NOMO-1 (cell line): ENCODE measurements around the gene ARFGEF3.
"Not testable (repeated sequence)": the region's sequence is repeated elsewhere in the genome, so short reads cannot be mapped to it uniquely, and the experiment has no call there.

Source experiments
- DNase-seq, 2 experiments: peaks; one replicate each; lab custom pipeline; 2025; ENCODE audit not compliant: unreplicated experiment in 2 of 2; lab: John Stamatoyannopoulos, UW

Gene ARFGEF3

GRCh38 chr6:138339024-138339423 lies 177.3 kb downstream of the ARFGEF3 start:
- no peak for DNase-seq

- DNase-seq, result no peak
These were observed 179.4 kb downstream of the ARFGEF3 start for GRCh38 chr6:138341176-138341575.

GRCh38 chr6:138343112-138343511 lies 181.4 kb downstream of the ARFGEF3 start:
- DNase-seq, result no peak

DNA sequence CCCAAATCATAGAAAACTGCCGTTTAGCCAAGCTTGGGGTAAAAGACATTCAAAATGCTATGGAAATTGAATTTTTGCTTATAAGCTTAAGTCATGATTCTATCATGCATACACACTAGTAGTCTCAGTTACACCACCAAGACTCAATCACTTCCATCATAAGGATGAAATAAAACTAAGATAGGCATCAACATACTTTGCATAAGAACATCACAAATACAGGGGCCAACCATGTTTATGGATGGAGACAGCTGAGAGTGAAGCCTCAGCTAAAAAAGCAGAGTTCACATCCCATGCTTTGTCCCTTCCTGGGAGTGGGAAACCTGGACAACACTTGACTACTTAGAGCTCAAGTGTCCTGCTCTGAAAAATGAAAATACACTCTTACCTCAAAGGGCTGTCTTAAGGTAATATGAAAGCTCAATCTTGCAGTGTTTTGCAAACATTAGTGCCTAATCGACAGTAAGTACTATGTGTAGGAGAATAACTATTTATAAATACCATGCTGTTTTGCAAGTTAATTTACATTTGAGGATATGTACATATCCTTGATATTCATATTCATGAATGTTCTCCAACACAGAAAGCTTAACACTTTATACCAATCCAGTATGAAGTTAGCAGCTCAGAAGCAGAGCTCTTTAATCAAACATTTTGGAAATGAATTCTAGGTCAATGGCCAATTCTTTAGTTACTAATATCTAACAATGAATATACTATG lies 184.0 kb downstream of the ARFGEF3 start:
- no peak for DNase-seq

GRCh38 chr6:138346302-138347195 lies 184.8 kb downstream of the ARFGEF3 start:
- DNase-seq, result no peak

DNA sequence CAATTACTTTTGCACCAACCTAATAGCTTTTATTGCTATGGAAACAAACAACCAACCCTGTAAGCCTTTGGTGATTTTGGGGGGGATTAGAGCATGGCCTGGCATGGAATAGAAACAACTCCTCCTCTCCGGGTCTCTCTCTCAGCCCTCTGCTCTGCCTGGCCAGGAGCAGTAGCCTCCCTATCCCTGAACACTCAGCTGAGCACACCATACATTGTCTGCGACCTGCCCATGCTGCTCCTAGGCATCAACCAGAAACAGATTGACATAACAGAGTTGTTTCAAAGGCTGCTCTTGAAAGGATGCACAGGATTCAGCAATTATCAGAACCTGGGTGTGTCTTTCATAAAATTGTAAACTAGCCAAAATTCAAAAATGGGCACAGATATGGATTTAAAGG lies 186.1 kb downstream of the ARFGEF3 start:
- DNase-seq, result no peak

DNA sequence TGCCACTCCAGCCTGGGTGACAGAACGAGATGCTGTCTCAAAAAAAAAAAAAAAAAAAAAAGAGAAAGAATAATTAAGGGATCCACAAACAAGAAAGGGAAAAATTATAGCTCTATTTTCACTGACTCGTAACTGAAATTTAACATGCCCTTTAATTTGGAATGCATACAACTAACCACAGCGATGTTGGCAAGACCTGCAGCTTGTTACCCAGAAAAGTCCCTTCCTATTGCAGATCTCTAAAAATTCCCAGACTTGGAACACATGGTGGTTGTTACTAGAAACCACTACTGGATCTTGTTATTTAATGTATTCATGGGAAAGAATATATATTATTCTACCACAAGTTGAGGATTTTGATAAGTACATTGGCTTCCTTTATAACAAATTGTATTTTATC lies 188.2 kb downstream of the ARFGEF3 start:
- no peak for DNase-seq

DNA sequence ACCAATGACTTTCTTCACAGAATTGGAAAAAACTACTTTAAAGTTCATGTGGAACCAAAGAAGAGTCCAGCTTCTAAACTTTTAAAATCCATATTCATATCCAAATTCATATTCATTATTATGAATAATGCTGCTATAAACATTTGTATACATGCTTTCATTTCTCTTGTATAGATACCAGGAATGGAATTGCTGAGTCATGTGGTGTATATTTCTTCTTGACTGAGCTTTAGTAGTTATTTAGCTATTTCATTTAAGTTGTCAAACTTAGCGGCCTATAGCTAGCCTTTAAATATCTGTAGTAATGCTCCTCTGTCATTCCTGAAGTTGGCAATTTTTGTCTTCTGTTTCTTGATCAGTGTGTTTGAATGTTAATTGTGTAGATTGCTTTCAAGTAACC lies 196.2 kb downstream of the ARFGEF3 start:
- no peak for DNase-seq

GRCh38 chr6:138368684-138369083 lies 206.9 kb downstream of the ARFGEF3 start:
- DNase-seq, result not testable (repeated sequence)

GRCh38 chr6:138370631-138371451 lies 209.1 kb downstream of the ARFGEF3 start:
- DNase-seq, result no peak

- DNase-seq, result no peak
These were observed 209.6 kb downstream of the ARFGEF3 start for GRCh38 chr6:138371452-138371711.

DNA sequence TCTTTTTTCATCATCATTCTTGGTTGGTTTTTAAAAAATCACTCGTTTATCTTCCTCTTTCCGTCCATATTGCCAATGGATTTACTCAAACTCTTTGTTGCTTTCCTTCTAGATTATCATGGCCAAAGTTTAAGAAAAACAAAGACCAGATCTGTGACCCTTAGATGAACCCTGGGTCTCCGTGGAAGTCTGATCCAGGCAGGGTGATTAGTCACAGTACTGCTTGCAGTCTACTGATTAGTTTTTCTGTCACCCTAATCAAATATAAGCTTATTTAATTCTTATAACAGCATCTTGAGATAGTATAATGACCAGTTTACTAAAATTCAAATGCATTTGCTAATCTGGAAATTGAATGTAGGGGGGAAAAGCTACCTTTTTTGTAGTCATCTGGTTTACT lies 210.0 kb downstream of the ARFGEF3 start:
- no peak for DNase-seq

DNA sequence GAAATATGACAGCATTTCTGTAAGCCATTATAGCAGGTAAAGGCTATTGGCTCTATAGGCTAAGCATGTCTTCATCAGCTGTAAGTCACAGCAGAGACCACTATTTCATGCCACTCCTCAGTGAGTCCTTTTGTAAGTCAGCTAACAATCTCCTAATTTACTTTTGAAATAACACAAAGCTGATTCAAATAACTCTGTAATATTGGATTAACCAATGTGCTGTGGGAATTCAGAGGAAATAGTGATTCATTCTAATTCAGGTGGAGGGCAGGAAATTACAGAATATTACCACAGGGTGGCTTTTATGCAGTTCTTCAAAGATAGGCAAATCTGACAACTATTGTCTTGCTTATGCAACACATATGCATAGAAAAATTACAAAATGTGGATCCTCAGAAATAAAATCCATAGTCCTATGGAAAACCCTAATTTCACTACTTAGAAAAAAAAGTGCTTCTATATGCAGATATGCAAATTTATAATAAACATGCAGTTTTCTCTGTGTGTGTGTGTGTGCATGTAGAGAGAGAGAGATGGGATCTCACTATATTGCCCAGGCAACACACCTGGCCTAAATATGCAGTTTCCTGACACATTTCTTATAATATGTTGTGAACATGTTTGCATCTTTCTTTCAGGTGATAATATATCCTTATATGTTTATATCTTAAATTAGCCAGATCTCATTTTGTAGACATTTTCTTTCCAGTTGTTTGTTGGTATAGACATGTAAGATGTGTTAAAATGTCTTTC lies 211.1 kb downstream of the ARFGEF3 start:
- peak; percentile 43 to 44 for DNase-seq

- DNase-seq, result no peak
These were observed 212.5 kb downstream of the ARFGEF3 start for GRCh38 chr6:138374230-138374629.

DNA sequence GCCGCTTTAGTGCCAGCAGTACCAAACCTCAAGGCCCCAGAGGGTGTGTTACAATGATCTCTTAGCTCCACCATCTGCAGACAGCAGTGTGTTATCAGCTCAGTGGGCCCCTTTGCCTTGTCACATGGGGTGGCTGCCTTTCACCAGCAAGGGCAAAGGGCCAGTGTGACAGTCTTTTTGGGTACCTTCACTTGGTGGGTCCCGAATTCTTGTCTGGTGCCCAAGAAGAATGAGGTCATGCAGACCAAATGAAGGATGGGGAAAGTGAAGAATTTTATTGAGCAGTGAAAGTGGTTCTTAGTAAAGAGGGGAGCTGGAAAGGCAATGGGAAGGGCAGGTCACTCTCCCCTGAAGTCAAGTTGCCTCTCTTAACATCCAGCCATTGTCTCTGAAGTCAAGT lies 213.1 kb downstream of the ARFGEF3 start:
- DNase-seq, result no peak

- no peak for DNase-seq
These were observed 215.3 kb downstream of the ARFGEF3 start for GRCh38 chr6:138377042-138377441.

DNA sequence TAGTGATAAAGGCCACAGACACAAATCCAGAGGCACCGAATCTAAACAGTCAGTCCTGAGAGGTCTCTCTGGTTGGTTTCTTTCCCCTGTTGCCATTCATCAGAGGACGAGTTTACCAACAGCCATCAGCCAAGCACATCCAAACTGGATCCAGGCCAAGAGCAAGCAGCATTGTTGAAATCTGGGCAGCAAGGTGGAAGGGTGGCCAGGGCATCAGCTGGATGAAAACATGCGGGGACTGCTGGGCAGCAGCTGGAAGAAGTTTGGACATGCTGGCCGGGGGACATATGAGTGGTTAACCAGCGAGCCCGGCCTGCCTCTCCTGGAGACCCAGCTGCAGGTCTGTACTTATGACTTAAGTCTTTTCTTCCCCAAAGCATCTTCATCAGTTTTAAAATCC lies 216.1 kb downstream of the ARFGEF3 start, which contains the start of gene SMIM28:
Gene SMIM28 (plus strand): TSS at position 62 of the 400 bp plus-strand sequence. CDS start 168 bp downstream, at position 230.
- no peak for DNase-seq

- DNase-seq, result no peak
These were observed 216.7 kb downstream of the ARFGEF3 start for GRCh38 chr6:138378463-138378862.

GRCh38 chr6:138382498-138383265 lies 220.9 kb downstream of the ARFGEF3 start:
- DNase-seq, result no peak

- no peak for DNase-seq
These were observed 222.0 kb downstream of the ARFGEF3 start for GRCh38 chr6:138383776-138384175.
